ENCODE results near the gene LRRC36. TPM values are rescaled to one million over a fixed set of nuclear protein-coding genes. Genes with fewer than 3 reads are reported as not detected.

The LRRC36 gene
- total and polyA plus RNA-seq, 2 of the 13 experiments (the other 11 are each of a cell fraction or from before 2014, with no cell fraction given): 0.12 to 0.15 TPM

DNA sequence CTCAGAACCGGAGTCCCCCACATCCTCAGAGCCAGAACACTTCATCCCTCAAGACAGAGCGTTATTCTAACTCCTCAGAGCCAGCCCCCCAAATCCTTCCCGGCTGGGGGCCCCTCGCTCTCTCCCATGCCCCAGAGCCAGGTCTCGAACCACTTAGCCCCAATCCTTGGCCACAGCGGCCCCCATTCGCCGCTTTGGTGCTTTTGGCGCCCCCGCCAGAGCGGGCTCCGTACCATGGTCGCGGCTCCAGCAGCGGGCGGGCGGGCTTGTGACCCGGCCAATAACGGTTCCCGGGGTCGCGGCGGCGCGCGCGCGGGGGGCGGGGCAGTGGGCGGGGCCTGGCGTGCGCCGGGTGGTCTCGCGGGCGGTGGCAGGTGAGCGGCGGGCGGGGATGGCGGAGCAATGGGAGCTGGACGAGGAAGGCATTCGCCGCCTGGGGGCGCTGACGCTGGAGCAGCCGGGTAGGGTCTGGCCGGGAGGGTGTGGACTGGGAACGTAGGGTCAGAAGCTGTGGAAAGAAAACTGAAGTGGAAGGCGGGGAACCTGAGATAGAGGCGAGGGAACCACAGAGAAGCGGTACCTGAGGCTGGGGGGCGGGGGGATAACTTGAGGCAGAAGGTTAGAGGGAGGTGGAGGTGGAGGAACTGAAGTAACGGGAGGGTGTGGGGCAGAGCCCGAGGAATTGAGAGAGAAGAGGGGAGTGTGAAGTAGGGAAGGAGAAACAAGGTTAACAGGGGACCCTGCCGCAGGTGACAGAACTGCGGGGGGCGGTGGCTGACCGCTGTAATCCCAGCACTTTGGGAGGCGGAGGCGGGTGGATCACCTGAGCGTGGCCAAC is at the start of gene LRRC36, which contains the start of gene KCTD19 (continued):
- TF ChIP-seq KIAA2018 (CRISPR knock-in tag; IDR thresholded peaks at IDR 0.05; ENCODE audit: borderline replicate concordance): no peak
- TF ChIP-seq KAT2B (IDR thresholded peaks at IDR 0.05; ENCODE audit: borderline replicate concordance, low read depth, low read length): no peak
- TF ChIP-seq ZNF75D (CRISPR knock-in tag; IDR thresholded peaks at IDR 0.05; ENCODE audit: borderline replicate concordance): no peak
- TF ChIP-seq KDM6A (CRISPR knock-in tag; IDR thresholded peaks at IDR 0.05; ENCODE audit: low read depth): no peak
- TF ChIP-seq TCF12 (IDR thresholded peaks at IDR 0.05): no peak
- peak; percentile 41; the same call in 1 of the 2 replicates for TF ChIP-seq TCF12 (CRISPR knock-in tag; IDR thresholded peaks at IDR 0.05)
- no peak for TF ChIP-seq GTF2F1 (IDR thresholded peaks at IDR 0.05; ENCODE audit: low read length)
- no peak for TF ChIP-seq ZNF251 (CRISPR knock-in tag; IDR thresholded peaks at IDR 0.05)
- TF ChIP-seq FOXO1 (CRISPR knock-in tag; IDR thresholded peaks at IDR 0.05): no peak
- no peak for TF ChIP-seq MED13 (CRISPR knock-in tag; IDR thresholded peaks at IDR 0.05)
- no peak for TF ChIP-seq RFXANK (CRISPR knock-in tag; IDR thresholded peaks at IDR 0.05)
- TF ChIP-seq, protein P1, sequence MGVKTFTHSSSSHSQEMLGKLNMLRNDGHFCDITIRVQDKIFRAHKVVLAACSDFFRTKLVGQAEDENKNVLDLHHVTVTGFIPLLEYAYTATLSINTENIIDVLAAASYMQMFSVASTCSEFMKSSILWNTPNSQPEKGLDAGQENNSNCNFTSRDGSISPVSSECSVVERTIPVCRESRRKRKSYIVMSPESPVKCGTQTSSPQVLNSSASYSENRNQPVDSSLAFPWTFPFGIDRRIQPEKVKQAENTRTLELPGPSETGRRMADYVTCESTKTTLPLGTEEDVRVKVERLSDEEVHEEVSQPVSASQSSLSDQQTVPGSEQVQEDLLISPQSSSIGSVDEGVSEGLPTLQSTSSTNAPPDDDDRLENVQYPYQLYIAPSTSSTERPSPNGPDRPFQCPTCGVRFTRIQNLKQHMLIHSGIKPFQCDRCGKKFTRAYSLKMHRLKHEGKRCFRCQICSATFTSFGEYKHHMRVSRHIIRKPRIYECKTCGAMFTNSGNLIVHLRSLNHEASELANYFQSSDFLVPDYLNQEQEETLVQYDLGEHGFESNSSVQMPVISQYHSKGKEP (CRISPR knock-in tag; IDR thresholded peaks at IDR 0.05): no peak
- no peak for TF ChIP-seq FOXJ3 (CRISPR knock-in tag; IDR thresholded peaks at IDR 0.05; ENCODE audit: borderline replicate concordance)
- no peak for TF ChIP-seq ATM (IDR thresholded peaks at IDR 0.05; ENCODE audit: borderline replicate concordance)
- peak; percentile 67; the same call in 1 of the 2 replicates for TF ChIP-seq ZNF775 (CRISPR knock-in tag; IDR thresholded peaks at IDR 0.05; ENCODE audit: borderline replicate concordance)
- TF ChIP-seq, protein P2, sequence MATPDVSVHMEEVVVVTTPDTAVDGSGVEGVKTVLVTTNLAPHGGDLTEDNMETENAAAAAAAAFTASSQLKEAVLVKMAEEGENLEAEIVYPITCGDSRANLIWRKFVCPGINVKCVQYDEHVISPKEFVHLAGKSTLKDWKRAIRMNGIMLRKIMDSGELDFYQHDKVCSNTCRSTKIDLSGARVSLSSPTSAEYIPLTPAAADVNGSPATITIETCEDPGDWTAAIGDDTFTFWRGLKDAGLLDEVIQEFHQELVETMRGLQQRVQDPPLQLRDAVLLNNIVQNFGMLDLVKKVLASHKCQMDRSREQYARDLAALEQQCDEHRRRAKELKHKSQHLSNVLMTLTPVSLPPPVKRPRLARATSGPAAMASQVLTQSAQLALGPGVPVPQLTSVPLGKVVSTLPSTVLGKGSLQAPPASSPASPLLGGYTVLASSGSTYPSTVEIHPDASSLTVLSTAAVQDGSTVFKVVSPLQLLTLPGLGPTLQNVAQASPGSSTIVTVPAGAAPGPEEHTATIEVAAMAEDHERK (CRISPR knock-in tag; IDR thresholded peaks at IDR 0.05; ENCODE audit: low read depth): no peak
- TF ChIP-seq, protein P3, sequence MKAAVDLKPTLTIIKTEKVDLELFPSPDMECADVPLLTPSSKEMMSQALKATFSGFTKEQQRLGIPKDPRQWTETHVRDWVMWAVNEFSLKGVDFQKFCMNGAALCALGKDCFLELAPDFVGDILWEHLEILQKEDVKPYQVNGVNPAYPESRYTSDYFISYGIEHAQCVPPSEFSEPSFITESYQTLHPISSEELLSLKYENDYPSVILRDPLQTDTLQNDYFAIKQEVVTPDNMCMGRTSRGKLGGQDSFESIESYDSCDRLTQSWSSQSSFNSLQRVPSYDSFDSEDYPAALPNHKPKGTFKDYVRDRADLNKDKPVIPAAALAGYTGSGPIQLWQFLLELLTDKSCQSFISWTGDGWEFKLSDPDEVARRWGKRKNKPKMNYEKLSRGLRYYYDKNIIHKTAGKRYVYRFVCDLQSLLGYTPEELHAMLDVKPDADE (CRISPR knock-in tag; IDR thresholded peaks at IDR 0.05): peak; percentile 47; the same call in 1 of the 2 replicates
- TF ChIP-seq ZNF572 (CRISPR knock-in tag; IDR thresholded peaks at IDR 0.05): no peak
